Suppressor macrophage treated with lipopolysaccharide for 1 hour (primary cell): Measurements from ENCODE around the gene SREBF2.

Experiments used
- DNase-seq, 3 donors: peaks; one replicate each; pipeline ENCODE4 v3.0.0-alpha.2; 2020 to 2022

Gene SREBF2

DNA sequence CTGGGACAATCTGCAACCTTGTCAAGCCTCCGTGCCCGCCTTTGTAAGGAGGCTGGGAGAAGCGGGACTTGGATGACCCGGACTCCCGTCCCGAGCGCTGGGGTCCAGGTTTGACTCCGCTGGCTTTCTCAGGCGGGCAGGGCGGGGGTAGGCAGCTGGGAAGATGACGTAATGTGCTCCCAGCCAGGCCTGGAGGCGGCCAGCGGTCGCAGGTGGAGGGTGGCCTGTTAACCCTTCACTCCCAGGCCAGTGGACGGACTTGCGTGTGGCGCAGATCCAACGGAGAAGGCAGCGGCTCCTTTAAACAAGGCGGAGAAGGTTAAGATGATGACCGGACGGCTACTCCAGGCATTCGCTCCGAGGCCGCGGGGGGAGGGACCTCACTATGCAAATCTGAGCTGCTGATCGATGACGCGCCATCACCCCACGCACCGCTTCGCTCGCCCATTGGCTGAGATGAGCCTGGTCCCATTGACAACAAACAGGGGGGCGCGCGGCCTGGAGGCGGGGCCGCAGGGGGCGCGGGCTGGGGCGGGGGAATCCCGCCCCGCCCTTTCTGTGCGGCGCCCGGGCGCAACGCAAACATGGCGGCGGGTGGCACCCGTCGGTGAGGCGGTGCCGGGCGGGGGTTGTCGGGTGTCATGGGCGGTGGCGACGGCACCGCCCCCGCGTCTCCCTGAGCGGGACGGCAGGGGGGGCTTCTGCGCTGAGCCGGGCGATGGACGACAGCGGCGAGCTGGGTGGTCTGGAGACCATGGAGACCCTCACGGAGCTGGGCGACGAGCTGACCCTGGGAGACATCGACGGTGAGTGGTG is at the start of gene SREBF2:
Gene SREBF2 (plus strand): TSS at position 553 of the 816 bp plus-strand sequence. CDS start 166 bp downstream, at position 719.
- DNase-seq: peak; percentile 100

DNA sequence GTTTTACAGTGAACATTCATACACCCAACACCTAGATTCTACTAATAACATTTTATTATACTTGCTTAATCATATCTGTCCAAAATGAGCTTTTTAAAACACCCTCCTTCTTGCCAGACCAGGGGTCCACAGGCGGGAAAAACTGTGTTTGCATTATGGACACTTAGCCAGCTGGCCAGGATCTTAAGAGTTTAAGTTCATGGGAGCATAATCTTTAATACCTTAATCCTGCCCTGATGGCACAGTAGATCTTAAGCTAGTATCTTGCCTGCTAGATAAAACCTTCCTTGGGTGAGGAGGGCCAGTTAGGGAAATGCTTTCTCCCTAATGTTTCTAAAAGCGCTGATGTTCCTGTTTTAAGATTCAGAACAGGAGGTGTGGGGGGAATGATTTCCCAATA is 45.6 kb upstream of the SREBF2 start:
- no peak for DNase-seq

DNA sequence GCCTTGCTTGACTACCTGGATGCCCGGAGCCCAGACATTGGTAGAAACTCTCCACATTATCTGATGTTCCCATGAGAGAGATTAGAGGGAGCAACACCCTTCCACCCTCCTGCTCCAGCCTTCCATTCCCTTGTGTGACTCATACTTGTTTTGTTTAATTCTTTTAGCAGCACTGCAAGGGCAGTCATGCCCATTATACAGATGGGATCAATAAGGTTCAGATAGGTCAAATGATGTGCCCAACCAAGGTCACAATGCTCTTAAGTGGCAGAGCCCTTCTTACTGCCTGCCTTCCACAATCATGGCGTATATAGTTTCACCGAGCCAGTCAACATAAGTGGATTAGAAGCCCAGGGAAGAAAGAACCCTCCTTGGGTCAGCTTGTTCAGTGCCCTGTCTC is 39.0 kb upstream of the SREBF2 start:
- DNase-seq: peak in 1 of 3 donors; percentile 11

DNA sequence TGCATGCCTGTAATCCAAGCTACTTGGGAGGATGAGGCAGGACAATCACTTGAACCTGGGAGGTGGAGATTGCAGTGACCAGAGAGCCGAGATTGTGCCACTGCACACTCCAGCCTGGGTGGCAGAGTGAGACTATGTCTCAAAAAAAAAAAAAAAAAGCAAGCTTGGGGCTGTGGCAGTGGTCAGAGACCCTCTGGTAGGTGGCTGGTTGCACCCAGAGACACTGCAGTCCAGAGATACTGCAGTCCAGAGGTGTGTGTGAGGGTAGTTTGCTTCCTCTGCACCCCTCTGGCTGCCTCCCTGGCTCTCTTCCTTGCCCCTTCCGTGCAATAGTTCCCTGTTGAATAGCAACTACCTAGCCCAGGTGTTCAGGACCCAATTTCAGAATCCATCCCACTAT is 34.2 kb upstream of the SREBF2 start:
- DNase-seq: peak in 1 of 3 donors; percentile 12

DNA sequence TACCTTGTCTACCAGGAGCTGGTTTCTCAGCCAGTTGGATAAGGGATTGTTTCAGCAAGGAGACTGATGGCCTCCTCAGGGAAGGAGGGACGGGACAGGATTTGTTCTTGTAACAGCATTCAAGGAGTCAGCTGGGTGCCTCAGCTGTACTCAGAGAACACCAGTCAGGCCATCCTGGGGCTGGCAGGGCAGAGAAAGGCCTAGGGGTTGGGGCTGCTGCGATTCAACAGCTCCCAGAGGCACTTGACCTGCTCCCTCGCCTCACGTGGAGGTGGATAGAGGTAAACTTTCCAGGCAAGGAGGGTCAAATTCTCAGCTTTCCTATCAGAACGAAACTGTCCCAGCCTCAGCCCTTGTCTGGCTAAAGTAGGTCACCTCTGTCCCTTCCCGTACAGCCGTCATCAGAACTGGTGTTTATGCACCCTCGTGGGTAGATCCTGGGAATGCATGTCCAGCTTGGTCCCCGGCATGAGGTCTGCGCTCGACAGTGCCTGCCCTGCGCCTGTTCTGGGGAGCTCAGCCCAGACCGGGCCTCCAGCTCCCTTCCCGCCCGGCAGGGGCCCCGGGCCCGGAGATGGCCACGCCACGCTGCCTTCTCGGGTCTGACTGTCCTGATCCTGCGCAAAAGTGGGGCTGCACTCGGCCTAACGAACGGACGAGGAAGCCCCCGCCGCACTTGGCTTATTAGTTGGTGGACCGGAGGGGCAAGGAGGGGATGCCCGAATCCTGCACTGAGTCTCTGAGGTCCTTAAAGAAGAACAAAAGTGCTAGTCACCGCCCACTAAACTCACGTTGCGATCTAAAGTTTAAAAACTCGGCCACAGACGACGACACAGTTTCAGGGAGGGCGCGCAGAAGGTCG is 33.2 kb upstream of the SREBF2 start:
- peak; percentile 31 to 52 (median 42) for DNase-seq

DNA sequence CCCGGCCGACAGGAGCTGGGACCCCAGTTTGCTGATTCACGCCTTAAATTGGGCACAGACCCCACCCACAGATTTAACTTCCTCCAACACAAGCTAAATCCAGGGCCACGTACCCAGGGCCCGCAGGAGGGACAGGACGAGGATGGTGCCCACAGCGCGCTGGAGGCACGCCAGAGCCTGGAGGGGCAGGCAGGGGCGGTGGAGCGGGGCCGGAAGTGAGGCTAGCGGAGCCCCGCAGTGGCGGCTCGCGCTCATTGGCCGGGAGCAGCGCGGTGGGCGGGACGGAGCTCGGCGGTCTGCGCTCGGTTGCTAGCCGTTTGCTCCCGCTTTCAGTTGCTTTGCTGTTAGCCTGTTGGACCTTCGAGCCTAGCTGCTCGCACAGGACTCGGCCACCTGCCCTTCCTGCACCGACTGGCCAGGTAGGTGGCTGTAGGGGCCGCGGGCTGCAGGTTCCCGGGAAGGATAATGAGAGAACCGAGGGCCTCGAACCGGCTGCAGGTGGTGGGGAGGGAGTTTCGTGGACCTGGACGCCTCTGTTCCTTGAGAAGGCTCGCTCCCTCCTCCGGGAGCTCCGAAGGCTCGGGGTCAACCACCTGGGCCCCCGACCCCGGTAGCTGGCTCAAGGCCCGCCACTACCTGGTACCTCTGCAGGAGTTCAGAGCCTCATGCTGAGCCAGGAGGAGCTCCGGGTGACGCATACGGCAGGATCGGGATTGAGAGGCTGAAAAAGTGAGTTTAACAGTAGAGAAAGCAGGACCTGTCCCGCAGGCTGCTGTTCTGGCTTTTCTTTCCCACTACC is 32.4 kb upstream of the SREBF2 start, which contains the start of gene CCDC134:
Gene CCDC134 (plus strand): TSS at position 332 of the 799 bp plus-strand sequence. CDS start 8,212 bp downstream, outside the sequence.
- DNase-seq: peak; percentile 91 to 95 (median 93)

DNA sequence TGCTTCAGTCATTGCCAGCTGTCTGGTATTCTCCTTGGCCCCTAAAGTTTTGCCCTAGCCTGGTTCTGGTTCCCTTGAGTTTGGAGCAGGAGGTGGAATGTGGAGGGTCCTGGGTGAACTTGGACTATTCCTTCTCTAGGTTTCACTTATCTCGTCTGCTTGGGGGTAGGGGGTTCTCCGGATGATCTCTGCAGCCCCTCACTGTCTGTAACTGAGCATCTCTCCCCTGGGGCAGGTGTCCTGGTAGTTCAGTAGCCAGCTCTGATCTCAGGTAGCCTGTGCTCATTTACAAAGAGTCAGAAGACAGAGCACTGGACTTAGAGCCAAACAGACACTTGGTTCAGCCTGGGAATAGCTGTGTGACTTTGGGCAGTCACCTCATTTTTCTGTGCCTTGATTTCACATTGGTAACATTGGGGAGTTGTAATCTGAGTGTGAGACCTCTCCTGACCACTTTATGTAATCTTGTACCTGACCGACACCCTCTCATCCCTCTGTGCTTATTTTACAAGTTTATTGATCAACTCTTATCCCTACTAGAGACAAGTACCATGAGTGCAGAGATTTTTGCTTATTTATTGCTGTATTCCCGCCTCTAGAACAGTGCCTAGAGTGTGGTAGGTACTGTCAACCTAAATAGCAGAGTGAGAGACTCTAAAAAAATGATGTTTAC is 31.6 kb upstream of the SREBF2 start:
- DNase-seq: peak in 1 of 3 donors; percentile 12

DNA sequence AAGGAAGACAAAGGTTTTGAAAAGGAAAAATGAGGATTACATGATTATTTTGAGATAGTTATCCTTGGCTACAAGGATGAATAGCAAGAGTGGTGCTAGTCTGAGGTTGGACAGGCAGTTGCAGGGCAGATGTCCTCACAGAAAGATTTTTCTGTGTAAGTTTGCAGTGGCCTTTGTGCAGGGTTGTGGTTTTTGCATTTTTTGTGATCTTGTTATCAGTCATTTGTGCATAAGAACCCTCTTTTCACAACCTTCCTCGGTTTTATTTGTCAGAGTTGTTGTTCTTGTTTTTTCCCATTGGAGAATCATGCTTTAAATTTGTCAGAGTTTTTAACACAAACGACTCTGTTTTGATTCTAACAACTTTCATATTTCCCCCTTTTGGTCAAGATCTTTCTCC is 31.0 kb upstream of the SREBF2 start:
- DNase-seq: peak in 1 of 3 donors; percentile 24

DNA sequence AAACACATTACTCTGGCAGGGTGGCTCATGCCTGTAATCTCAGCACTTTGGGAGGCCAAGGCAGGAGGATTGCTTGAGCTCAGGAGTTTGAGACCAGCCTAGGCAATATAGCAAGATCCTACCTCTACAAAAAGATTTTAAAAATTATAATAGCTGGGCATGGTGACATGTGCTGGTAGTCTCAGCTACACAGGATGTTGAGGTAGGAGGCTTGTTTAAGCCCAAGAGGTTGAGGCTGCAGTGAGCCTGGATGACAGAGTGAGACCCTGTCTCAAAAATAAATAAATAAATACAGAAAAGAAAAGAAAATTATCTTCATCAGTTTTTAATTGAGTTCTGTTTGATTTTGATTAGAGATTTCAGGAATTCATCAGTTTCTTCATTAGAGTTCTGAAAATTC is 27.3 kb upstream of the SREBF2 start:
- DNase-seq: no peak

DNA sequence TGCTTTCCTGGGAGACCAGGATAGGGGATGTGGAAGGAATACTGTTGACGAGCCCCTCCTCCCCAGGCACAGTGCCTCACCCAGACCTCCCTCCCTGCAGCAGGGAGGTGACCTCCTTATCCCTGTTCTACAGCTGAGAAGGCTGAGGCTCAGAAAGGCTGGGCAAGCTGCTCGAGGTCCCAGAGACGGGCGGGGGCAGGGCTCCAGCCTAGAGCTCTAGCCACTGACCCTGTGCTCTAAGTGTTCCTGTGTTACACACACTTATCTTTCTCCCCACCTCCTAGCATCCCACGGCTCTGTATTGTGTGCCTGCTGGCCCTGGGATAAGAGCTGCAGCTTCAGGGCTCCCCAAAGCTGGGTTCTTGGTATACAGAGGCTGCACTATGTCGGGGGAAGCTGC is 24.5 kb upstream of the SREBF2 start:
- DNase-seq: no peak

DNA sequence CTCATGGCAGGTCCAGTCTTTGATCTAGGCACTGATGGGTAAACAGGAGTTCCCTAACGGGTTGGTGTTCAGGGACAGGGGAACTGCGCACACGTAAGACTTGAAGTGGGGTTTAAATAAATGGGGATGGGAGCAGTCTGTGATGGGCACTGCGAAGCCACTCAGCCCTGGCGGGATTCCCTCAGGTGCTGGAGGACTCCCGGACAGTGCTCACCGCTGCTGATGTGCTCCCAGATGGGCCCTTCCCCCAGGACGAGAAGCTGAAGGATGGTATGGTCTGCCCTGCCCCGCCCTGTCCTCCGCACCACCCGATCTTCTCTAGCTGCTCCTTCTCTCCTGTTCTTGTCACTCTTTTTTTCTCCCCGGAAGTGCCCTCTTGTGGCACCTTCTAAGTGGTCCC is 22.9 kb upstream of the SREBF2 start:
- DNase-seq: no peak

DNA sequence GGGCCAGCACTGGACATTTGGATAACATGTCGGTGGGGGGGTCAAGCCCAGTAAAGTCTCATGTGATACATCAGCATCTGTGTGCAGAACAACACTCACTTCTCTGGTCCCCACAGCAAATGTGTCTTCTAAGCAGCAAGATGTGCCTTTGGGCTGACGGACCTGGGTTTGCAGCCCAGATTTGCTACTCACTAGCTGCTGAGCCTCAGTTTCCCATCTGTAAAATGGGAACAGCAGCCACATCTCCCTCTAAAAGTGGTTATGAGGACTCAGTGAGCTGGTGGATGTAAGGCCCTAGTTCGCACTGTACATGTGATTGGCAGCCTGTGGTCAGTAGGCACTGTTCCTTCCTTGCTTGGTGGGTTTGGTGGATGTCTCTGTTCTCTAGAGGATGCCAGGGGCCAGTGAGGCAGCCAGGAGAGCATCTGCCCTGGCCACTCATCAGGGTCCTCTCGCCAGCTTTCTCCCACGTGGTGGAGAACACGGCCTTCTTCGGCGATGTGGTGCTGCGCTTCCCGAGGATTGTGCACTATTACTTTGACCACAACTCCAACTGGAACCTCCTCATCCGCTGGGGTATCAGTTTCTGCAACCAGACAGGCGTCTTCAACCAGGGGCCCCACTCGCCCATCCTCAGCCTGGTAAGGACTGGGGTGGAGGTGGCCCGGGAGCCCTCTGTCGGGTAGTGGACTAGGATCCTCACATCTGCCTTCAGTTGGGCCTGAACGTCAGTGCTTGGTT is 19.9 kb upstream of the SREBF2 start:
- no peak for DNase-seq

DNA sequence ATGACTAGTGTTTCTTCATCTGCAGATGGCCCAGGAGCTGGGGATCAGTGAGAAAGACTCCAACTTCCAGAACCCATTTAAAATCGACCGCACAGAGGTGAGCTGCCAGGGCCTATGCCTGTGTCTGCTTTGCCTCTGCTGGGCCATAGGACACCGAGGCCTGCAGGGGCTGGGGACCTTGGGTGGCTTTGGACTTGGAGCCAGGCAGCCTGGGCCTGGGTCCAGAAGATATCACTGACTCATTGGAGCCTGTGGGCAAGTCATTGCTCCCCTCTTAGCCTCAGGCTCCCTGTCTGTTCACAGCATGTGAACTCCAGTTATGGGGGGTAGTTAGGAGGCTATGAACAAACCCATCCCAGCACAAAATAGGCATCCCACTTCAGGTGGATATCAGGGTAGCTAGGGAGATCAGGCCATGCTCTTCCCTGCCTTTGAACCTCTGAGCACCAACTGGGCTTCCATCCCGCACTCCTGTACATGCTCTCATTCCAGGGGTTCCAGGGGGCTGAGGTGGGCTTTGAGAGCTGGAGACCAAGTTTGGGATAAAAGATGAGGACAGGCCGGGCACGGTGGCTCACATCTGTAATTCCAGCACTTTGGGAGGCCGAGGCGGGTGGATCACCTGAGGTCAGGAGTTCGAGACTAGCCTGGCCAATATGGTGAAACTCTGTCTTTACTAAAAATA is 19.0 kb upstream of the SREBF2 start:
- no peak for DNase-seq

DNA sequence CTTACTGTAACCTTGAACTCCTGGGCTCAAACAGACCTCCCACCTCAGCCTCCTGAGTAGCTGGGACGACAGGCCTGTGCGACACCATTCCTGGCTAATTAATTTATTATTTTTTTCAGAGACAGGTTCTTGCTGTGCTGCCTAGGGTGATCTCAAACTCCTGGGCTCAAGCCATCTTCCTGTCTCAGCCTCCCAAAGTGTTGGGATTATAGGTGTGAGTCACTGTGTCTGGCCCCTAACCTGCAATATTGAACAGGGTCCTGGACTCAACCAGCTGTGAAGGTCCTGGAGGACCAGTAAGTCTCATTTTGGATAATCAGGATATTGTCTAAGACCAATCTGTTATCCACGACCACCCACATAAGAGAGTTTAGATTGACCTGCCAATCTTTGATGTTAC is 17.2 kb upstream of the SREBF2 start:
- no peak for DNase-seq

DNA sequence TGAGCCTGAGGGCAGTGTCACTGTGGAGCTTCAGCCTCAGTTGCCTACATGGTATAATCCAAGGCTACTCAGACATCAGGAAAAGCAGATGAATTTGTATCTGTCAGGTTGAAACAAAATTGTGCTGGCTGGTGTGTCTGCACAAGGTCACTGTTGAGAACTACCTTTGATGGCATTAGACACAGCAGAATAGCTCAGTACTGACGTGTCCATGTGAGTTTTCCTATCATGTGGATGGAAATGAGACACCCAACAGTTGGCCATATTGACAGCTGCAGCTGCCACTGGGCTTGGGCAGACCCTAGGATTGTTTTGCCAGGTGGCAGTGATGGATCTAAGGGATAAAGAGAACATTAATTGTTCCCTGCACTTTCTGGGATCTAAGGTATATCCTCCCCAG is 16.7 kb upstream of the SREBF2 start:
- no peak for DNase-seq

DNA sequence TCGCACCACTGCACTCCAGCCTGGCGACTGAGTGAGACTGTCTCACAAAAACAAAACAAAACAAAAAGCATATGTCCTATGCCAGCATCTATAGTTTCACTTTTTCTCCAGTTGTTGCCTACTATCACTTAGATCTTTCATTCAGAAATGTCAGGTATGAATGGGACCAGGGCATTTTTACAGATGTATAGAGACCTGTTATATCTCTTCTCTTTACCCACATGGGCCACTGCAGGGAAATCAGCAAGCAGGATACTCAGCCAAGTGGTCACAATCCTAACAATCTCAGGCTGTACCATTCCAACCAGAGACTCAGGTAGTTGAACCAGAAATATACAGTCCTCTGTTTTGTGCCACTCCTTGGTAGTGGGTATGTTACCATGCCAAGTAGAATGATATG is 16.0 kb upstream of the SREBF2 start:
- no peak for DNase-seq

DNA sequence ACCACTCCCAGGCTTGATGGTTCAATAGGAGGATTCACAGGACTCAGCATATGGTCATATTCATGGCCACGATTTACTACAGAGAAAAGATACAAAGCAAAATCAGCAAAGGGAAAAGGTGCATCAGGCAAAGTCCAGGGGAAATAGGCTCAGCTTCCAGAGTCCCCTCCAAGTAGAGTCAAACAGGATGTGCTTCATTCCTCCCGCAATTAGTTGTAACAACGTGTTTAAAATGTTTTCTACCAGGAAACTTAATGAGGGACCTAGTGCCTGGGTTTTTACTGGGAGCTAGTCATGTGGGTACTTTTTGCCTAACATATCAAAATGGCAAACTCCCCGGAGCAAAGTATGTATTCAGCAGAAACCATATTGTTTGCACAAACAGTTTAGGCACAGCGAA is 14.9 kb upstream of the SREBF2 start:
- DNase-seq: no peak

DNA sequence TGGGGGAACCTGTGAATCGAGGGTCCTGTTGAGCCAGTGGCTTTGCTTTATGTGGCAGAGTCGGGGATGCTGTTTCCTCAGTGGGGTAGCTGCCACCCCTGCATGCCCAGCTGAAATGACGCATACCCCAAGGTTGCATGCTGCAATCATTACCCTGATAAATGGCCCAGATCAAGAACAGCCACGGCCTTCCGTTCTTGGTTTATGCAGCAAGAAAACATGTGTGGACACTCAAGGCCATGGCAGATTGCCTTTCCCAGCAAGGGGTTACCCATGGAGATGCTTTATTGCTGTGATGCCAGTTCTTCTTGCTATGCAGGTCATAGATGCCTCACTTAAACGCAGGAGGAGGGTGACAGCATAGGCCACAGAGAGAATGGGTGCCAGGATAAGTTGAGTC is 14.3 kb upstream of the SREBF2 start:
- no peak for DNase-seq

DNA sequence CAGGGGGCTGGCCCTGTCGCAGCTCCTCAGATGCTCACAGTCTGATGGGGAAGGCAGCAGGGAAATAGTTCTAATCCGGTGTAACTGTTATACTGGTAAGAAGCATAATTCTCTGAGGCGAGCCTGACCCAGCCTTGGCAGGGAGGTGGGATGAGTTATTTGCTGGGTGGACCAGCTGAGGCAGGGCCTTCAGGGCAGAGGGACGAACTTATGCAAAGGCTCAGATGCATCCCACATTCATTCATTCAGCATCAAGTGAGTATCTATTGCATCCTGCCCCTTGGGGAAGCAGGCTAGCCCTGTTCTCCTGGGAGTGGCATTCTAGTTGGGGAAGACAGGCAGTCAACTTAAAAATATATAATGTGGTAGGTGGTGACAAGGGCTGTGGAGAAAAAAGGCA is 13.6 kb upstream of the SREBF2 start:
- DNase-seq: no peak

DNA sequence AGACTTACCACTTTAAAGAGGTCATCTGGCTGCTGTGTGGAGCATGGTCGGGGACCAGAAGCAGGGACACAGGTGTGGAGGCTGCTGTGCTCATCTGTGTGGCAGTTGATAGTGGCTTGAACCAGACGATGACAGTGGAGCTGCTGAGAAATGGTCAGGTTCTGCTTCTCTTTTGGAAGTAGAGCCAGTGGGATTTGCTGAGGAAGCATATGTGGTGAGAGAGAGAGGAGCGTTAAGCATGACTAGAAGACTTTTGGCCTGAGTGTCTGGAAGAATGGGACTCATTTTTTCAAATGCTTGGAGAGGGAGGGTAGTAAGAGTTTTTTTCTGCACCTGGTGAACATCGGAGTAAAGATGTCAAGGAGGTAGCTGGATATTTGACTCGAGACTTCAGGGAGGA is 12.5 kb upstream of the SREBF2 start:
- no peak for DNase-seq
